Measurements from ENCODE around the gene ZBTB32.
"Not testable (repeated sequence)": the region's sequence is repeated elsewhere in the genome, so short reads cannot be mapped to it uniquely, and the experiment has no call there.

Gene ZBTB32, protein sequence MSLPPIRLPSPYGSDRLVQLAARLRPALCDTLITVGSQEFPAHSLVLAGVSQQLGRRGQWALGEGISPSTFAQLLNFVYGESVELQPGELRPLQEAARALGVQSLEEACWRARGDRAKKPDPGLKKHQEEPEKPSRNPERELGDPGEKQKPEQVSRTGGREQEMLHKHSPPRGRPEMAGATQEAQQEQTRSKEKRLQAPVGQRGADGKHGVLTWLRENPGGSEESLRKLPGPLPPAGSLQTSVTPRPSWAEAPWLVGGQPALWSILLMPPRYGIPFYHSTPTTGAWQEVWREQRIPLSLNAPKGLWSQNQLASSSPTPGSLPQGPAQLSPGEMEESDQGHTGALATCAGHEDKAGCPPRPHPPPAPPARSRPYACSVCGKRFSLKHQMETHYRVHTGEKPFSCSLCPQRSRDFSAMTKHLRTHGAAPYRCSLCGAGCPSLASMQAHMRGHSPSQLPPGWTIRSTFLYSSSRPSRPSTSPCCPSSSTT

DNA sequence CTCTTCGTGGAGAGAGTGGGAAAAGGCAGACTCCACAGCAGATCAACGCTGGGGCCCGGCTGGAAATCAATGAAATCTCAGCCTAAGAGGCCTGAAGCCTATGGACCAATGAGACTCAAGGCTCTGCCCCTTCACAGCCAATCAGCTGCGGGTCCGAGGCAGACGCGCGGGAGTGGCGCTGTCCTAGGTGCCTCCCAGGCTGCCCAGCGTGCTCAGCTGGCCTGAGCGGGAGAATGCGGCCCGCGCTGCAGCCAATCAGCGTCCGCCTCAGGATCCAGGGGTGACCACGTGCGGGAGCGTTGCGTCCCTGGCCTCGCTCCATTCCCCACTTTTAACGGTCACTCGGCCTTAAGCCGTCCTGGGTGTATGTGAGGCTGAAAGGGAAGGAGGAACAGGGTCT lies at the start of gene ZBTB32:
Gene ZBTB32 (plus strand): TSS at position 341 of the 400 bp plus-strand sequence. CDS start 10,069 bp downstream, outside the sequence.
- DNase-seq (ENCODE audit: low read depth in 1 of 2, low spot score in 1 of 2) = no peak

DNA sequence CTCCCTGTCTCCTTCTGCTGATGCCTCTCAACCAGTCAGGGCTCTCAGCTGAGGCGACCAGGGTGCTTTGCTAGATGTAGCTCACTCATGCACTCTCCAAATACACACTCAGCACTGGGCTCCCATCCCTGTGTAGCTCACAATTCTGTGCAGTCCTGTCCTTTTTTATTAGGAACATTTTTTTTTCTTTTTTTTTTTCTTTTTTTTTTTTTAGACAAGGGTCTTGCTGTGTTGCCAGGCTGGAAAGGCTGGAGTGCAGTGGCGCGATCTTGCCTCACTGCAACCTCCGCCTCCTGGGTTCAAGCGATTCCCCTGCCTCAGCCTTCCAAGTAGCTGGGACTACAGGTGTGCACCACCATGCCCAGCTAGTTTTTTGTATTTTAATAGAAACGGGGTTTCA lies 49.5 kb upstream of the ZBTB32 start:
- DNase-seq (ENCODE audit: low read depth in 1 of 2, low spot score in 1 of 2) = not testable (repeated sequence)

DNA sequence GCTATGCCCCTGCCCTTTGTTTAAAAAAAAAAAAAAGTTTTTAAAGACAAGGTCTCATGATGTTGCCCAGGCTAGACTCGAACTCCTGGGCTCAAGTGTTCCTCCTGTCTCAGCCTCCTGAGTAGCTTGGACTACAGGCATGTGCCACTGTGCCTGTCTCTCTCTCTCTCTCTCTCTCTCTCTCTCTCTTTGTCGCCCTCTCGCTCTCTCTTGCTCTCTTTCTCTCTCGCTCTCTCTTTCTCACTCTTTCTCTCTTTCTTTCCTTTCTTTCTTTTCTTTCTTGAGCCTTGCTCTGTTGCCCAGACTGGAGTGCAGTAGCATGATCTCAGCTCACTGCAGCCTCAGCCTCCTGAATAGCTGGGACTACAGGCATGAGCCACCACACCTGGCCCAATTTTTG lies 48.8 kb upstream of the ZBTB32 start:
- DNase-seq (ENCODE audit: low read depth in 1 of 2, low spot score in 1 of 2) = no peak

DNA sequence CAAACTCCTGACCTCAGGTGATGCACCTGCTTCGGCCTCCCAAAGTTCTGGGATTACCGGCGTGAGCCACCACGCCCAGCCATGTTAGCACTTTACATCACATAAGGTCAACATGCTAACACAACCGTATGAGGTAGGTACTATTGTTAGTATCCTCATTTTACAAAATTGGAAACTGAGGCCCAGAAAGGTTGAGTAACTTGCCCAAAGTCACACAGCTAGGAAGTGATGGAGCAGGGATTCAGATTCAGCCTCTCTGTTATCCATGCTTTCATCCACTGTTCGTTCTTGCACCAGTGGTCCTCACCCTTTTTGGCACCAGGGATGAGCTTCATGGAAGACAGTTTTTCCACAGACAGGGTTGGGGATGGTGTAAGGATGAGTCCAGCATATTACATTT lies 47.7 kb upstream of the ZBTB32 start:
- no peak for DNase-seq (ENCODE audit: low read depth in 1 of 2, low spot score in 1 of 2)

DNA sequence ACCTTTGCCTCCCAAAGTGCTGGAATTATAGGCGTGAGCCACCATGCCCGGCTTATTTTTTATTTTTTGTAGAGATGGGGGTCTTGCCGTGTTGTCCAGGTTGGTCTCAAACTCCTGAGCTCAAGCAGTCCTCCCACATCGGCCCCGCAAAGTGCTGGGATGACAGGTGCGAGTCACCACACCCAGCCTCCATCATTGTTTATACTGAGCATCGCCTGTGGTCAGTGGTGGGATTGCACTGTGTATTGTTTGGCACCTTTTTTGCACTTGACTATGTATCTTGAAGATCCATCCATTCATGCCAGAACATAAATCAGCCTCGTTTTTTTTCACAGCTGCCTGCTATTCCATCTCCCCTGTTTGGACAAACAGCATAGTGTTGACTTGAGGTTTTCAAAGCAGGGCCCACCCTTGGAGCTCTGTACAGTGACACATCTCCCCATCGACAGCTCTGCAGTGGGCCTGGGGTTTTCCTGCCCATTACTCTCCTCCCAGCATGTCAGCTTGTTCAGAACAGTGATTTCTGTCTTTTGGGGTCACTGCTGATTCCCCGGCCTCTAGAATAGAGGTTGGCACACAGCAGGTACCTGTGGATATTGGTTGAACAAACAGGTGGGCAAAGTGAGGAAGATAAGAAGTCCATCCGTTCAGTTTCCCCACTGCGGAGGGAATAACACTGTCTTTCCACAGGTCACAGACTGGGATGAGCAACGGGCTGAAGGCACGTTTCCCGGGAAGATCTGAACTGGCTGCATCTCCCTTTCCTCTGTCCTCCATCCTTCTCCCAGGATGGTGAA lies 46.3 kb upstream of the ZBTB32 start:
- DNase-seq (ENCODE audit: low read depth in 1 of 2, low spot score in 1 of 2) = no peak

DNA sequence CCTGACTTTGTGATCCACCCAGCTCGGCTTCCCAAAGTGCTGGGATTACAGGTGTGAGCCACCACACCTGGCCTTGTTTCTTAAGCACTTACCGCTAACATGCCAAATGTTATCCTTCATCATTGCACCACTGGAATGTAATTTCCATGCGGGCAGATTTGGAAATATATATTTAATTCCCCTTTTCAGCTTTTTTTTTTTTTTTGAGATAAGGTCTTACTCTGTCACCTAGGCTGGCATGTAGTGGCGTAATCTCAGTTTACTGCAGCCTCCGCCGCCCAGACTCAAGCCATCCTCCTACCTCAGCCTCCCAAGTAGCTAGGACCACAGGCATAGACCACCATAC lies 42.4 kb upstream of the ZBTB32 start:
- no peak for DNase-seq (ENCODE audit: low read depth in 1 of 2, low spot score in 1 of 2)

DNA sequence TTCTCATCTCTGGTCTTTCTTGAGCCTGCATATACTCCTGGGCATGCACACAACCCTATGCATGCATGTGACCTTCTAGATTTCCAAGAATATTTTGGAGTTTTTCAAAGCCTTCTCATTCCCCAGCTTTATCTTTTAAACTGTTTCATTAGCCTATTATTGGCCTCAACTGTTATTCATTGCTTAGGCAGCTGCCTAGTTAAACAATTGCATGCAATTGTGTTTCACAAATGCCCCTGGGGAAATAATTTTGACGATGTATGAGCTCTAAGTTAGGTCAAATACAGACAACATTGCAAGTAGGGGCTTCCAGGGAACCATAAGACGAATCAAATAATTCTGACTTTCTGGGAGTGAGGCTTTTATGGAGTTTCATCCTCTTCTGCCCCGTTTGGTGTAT lies 40.4 kb upstream of the ZBTB32 start:
- DNase-seq (ENCODE audit: low read depth in 1 of 2, low spot score in 1 of 2) = no peak

DNA sequence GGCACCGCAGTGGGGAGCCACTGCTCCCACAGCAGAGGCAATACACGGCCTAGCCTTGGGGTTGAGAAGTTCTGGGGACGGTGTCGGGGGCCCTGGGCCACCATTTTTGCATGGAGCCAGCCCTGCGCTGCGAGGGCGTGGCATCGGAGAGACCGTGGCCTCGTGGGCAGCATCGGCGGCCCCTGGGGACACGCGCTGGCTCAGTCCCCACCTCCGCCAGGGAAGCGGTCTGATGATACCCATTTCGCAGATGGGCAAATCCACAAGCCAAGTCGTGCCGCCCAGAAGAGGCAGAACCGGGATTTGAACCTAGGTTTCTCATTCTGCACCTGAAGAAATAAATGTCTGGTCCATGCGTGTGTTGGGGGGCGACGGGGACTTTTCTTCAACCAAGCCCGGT lies 39.2 kb upstream of the ZBTB32 start:
- no peak for DNase-seq (ENCODE audit: low read depth in 1 of 2, low spot score in 1 of 2)

DNA sequence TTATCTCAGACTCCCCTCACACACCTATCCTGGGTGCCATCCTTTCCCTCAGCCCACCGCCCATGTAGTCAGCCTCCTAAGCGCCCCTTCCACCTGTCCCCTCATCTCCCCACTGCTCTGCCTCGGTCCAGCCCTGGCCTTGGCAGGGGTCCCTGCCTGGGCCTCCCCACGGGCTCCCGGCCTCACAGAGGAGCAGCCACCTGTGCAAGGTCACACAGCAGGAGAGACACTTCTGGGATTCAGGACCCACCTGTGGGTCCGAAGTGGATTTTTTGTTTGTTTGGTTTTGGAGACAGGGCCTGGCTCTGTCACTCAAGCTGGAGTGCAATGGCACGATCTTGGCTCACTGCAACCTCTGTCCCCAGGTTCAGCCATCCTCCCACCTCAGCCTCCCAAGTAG lies 38.8 kb upstream of the ZBTB32 start:
- DNase-seq (ENCODE audit: low read depth in 1 of 2, low spot score in 1 of 2) = no peak

DNA sequence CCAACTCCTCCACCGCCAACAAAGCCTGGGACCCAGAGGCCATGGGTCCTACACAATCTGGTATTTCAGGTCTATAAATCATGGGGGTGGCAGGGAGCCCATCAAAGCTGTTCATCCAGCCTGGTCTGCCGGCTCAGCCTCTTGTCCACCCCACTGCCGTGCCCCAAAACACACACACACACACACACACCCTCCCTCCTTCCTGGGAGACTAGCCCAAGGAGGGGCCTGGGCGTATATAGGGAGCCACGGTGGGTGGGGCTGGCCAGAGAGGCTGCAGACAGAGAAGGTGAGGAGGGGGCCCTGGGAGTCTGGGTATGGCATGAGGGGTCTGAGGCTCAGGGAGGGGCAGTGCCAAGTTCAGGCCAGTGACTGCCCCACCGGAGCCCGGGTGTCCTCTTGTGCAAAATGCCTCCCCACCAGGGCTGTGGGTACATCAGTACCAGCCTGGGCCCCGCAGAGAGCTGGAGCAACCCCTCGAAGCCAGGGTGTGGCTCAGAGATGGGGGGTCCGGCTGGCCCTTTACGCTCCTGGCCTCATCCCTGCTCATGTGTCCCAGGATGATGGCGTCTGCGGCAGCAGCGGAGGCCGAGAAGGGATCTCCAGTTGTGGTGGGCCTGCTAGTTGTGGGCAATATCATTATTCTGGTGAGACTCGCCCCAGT lies 38.0 kb upstream of the ZBTB32 start, which contains the start of gene UPK1A:
Gene UPK1A (plus strand): TSS at position 267 of the 663 bp plus-strand sequence. CDS start 296 bp downstream, at position 563.
- DNase-seq (ENCODE audit: low read depth in 1 of 2, low spot score in 1 of 2) = no peak

DNA sequence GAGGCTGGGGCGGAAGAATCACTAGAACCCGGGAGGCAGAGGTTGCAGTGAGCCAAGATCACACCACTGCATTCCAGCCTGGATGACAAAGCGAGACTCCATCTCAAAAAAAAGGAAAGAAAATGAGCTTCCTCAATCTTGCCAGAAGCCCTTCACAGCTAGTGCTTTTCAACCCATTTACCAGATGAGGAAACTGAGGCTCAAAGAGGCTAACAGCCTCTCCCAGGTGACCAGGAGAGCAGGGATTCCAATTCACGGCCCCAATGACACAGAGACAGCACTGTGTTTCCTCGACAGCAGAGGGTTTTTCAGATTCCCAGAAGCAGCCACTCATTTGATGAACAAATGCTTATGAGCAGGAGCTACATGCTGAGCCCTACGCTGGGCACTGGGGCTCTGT lies 34.8 kb upstream of the ZBTB32 start:
- DNase-seq (ENCODE audit: low read depth in 1 of 2, low spot score in 1 of 2) = no peak

DNA sequence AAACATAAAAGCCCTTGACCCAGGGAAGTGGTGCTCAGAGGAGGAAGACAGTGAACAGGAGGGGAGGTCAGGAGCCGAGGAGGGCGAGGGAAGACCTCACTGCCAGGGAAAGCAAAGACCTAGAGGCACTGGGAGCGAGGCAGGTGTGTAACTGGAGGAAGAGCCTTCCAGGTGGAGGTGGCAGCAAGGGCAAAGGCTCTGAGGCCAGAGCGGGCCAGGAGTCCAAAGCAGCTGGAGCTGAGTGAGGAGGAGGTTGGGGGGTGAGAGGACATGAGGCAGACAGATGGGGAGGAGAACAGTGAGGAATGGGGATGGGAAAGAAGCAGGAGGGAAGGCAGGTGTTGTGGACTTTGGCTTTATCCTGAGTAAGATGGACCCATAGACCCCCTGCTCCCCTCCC lies 34.4 kb upstream of the ZBTB32 start:
- DNase-seq (ENCODE audit: low read depth in 1 of 2, low spot score in 1 of 2) = no peak

DNA sequence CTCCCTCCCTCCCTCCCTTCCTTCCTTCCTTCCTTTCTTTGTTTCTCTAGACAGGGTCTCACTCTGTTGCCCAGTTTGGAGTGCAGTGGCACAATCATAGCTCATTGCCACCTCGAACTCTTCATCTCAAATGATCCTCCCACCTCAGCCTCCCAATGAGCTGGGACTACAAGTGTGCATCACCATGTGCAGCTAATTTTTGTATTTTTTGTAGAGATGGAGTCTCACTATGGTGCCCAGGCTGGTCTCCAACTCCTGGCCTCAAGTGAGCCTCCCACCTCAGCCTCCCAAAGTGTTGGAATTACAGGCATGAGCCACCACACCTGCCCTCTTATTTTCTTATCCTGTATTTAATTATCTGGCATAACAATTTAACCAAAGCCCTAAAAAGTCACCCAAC lies 33.7 kb upstream of the ZBTB32 start:
- no peak for DNase-seq (ENCODE audit: low read depth in 1 of 2, low spot score in 1 of 2)

DNA sequence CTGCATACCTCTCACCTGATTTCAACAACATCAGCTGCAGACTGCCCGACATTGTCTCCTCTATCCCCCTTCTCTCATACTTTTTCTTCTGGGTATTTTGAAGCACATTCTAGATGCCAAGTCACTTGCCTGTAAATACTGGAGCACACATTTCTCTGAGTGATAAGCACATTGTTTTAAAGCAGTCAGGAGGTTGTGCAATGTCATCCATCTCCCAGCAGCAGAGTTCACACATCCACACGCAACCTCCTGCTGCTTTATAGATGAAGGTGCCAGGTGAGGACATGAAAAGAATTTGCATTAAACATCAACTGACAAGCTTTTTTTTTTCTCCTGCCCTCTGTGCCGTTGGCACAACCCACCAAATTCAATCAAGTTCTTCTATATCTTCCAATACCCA lies 32.5 kb upstream of the ZBTB32 start:
- no peak for DNase-seq (ENCODE audit: low read depth in 1 of 2, low spot score in 1 of 2)

DNA sequence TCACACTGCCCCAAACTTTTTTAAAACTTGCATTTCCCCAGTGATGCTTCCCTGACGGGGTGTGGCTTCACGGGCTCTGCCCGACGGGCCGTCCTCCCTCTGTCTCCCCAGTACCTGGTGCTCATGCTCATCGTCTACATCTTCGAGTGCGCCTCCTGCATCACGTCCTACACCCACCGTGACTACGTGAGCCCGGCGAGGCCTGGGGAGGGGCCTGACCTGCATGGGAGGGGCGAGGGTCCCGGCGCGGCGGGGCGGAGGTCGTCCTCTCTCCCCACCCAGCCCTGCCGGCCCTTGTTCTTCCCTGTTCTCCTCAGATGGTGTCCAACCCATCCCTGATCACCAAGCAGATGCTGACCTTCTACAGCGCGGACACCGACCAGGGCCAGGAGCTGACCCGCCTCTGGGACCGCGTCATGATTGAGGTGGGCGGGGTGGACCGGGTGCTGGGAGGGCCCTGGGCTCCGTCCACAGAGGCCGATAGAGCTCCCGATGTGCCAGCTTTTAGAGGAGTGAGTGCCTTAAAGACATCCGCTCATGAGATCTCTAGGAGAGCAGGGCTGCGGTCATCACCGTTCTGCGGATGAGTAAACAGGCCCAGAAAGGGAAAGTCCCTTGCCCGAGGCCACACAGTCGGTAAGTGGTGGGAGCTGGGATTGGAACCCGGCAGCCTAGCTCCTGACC lies 31.1 kb upstream of the ZBTB32 start:
- peak in 1 of 2 donors; percentile 21 for DNase-seq (ENCODE audit: low read depth in 1 of 2, low spot score in 1 of 2)

DNA sequence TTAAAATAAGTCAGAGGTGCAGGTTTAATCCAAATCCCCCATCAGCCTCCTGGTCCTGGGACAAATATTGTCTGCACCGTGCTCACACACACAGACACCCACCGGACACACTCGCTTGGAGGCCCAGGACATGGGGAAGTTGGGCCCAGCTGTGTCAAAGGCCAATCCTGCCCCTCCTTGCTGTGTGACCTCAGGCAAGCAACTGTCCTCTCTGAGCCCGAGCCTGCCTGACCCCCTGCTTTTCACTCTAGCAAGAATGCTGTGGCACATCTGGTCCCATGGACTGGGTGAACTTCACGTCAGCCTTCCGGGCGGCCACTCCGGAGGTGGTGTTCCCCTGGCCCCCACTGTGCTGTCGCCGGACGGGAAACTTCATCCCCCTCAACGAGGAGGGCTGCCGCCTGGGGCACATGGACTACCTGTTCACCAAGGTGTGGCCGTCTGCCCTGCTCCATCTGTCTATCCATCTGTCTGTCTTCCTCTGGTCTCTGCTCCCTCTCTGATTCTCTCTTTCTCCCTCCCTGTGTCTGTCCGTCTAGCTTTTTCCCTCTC lies 28.7 kb upstream of the ZBTB32 start:
- DNase-seq (ENCODE audit: low read depth in 1 of 2, low spot score in 1 of 2) = no peak

DNA sequence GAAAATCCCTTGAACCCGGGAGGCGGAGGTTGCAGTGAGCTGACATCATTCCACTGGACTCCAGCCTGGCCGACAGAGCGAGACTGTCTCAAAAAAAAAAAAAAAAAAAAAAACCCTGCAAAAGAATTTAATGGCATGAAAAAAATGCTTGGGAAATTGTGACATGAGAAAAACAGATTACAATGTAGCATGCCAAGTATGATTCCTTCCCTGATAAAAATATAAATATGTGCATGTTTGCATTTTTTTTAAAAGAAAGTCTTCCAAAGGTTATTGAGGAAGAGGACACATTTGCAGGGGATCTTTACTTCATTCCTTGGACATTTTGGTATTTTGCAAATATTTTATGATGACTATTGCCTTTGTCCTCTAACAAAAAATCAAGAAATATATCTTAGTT lies 14.5 kb upstream of the ZBTB32 start:
- no peak for DNase-seq (ENCODE audit: low read depth in 1 of 2, low spot score in 1 of 2)

DNA sequence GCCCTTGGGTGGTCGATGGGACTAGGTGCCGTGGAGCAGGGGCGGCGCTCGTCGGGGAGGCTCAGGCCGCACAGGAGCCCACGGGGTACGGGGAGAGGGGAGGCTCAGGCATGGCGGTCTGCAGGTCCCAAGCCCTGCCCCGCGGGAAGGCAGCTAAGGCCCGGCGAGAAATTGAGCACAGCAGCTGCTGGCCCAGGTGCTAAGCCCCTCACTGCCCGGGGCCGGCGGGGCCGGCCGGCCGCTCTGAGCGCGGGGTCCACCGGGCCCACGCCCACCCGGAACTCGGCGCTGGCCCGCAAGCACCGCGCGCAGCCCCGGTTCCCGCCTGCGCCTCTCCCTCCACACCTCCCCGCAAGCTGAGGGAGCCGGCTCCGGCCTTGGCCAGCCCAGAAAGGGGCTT lies 13.3 kb upstream of the ZBTB32 start:
- not testable (repeated sequence) for DNase-seq (ENCODE audit: low read depth in 1 of 2, low spot score in 1 of 2)

DNA sequence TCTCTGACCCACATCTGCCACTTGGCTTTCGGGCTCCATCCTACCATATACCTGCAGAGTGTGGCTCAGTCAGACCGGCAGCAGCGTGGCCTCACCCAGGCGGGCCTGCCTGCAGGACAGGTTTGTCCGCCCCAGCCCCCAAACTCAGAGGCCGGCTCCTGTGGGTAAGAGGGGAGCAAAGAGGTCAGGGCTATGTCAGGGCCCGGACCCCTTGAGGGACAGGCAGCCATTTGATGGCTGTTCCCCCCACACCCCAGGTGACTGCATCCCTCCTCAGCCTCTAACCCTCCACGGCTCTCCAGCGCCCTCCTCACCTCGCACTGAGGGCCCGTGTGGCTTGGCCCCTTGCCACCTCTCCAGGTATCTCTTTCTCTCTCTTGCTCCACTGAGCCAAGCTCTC lies 12.3 kb upstream of the ZBTB32 start:
- no peak for DNase-seq (ENCODE audit: low read depth in 1 of 2, low spot score in 1 of 2)

DNA sequence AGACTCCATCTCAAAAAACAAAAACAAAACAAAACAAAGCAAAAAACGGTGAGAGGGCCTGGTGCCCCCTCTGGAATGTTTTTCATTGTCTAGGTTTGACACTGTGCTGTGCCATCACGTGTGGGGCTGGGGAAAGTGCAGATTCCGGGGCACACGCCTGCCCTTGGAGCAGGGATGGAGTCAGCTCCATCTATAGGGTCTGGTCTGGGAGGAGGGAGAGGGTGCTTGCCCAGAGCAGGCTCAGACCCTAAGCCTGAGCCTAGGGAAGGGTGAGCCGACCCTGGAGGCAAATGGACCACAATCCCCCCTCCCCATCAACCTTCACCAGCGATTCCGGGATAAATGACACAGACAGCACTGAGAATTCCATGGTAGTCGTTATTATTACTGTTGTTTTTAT lies 10.9 kb upstream of the ZBTB32 start:
- DNase-seq (ENCODE audit: low read depth in 1 of 2, low spot score in 1 of 2) = no peak

Measured in stimulated activated CD4-positive, alpha-beta T cell treated with anti-CD3 and anti-CD28 coated beads, Interleukin-15, amount 100 ng/mL, for 1 hour (primary cell).